Measurements from ENCODE around the gene CD3G.

GRCh38 chr11:118343981-118344515, at the start of gene CD3G:
- TF ChIP-seq CTCF (IDR thresholded peaks at IDR 0.05) (no peak), POLR2A (IDR thresholded peaks at IDR 0.05) (no peak)

Data from heart left ventricle (tissue), 13 donors.